SH-SY5Y (cell line): Measurements from ENCODE around the gene TOM1L2.

Experiments used
- GATA2 ChIP-seq: IDR thresholded peaks from 2 replicates; pipeline ENCODE4 v1.6.1; 2011; ENCODE audit warnings: mild to moderate bottlenecking, low read depth, low read length
- GATA3 ChIP-seq: IDR thresholded peaks from 2 replicates; pipeline ENCODE4 v1.6.1; 2011; ENCODE audit warnings: low read depth, mild to moderate bottlenecking, low read length, moderate library complexity

Gene TOM1L2

DNA sequence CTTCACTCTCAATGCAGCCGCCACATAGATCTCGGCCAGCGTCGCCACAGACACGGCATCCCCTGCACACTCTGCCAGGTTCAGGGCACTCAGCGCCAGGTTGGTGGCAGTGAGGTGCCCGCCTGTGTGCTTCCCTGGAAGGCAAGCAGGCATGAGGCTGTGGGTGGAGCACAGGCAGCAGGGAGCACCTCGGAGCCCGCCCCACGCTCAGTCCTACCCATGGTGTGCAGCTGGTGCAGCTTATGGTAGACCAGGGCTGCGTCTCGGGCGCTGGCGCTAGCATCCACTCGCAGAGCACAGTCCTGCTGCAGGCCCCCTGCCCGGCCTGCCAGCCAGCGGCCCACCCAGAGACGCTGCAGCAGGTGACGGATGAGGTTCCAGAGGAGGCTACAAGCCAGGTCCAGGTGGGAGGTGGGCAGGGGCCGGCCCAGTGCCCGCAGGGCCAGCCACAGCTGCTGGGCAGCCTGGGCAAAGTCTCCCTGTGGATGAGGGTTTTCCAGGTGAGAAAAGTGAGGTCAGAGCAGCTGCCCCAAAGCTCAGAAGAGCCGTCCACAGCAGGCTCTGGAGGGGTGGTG lies 155.9 kb downstream of the TOM1L2 start:
- no peak for TF ChIP-seq GATA3
- TF ChIP-seq GATA2, result no peak

DNA sequence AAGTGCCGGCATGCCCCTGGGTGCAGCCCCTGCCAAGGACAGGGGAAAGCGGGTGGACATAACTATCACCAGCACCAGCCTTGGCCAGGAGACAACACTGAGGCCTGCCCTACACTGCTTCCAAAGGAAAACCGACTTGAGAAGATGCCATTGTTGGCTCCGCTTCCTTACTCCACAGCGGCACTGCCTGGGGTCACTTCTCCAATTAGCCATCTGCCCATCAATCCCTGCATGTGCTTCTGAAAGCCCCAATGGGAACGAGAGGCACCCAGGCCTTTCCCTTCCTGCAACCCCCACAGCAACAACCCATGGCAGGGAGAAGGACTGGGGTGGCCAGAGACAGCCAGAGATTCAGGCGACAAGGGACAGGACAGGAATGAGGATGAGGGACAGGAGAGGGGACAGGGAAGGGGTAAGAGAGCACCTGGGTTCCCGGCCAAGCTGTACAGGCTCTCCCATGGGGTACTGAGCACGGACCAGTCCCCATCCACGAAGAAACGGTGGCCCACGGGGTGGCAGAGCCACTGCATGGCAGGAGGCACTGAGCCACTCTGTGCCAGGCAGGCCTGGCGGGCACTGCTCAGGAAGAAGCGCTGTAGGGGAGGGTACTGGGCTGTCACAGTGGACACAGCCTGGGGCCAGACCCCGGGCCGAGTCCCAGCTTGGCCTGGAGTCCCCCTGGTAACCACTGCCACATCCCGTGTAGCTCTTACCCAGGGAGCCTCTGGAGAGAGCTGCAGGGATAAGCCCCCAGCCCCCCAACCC lies 156.6 kb downstream of the TOM1L2 start:
- TF ChIP-seq GATA2, result no peak
- no peak for TF ChIP-seq GATA3

DNA sequence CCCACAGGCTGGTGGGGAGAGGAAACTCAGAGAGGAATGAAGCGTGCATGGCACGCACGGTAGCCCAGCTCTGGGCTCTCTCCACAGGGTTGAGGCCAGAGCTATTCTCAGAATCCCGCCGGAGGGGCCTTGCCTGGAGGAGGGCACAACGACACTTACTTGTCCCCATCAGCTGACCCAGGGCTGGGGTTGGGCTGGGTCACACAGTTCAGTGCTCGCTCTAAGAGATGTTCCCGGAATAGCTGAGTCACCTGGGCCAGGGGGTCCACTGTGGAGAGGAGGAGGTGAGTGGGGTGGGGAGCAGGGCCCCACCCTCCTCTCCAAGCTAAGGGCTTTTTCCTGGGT lies 157.2 kb downstream of the TOM1L2 start:
- no peak for TF ChIP-seq GATA2
- TF ChIP-seq GATA3, result no peak

DNA sequence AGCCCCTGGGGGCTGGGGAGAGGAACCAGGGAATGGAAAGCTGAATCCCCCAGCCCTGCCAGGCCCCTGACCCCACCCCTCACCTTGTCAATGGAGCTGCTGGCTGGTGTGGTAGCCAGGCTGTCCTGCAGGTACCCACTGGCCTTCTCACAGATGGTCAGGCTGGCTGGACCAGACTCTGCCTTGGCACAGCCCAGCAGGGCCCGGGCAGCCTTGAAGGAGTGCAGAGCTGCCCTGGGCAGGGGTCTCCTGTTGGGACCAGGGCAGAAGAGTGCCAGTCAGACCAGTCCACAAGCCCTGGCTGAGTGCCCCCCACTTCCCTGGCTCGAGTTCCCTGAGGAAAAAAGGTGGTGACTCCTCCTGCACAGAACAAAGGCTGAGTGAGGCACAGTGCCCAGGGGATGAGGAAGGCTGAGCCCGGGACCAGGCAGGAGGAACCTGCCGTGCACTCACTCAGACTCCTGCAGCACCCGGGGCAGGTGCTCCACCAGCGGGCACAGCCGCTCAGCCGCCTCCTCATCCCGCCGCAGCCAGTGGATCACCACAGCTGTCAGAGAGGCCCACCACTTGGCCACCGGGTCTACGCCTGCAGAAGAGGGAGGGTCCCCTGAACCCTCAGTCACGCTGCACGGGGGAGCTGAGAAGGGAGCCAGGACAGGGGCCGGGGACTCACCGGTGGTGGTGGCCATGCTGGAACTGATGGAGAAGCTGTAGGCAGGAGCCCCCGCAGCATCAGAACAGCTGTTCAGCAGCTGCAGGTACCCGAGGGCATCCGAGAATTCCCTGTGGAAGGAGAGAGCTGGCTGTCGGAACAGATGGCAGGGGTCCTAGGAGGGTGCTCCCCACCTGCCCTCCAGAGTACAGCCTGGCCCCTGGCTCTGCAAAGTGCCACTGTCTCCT lies 157.8 kb downstream of the TOM1L2 start:
- no peak for TF ChIP-seq GATA3
- TF ChIP-seq GATA2, result no peak

DNA sequence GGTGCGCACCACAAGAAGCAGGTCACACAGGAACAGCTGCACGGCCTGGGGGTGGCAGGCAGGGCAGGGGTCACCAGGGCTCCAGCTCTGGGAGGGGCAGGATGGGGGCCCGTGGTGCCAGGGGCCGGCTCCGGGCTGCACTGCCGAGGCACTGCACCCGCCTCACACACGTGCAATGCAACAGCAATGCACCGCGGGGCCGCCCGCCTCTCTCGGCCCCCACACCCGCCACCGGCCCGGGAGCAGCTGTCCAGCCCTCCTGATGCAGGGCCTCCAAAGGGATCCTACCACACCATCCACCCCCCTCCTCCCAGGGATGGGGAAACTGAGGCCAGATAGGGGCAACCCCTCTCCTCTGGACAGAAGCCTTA lies 158.5 kb downstream of the TOM1L2 start:
- TF ChIP-seq GATA2, result no peak

DNA sequence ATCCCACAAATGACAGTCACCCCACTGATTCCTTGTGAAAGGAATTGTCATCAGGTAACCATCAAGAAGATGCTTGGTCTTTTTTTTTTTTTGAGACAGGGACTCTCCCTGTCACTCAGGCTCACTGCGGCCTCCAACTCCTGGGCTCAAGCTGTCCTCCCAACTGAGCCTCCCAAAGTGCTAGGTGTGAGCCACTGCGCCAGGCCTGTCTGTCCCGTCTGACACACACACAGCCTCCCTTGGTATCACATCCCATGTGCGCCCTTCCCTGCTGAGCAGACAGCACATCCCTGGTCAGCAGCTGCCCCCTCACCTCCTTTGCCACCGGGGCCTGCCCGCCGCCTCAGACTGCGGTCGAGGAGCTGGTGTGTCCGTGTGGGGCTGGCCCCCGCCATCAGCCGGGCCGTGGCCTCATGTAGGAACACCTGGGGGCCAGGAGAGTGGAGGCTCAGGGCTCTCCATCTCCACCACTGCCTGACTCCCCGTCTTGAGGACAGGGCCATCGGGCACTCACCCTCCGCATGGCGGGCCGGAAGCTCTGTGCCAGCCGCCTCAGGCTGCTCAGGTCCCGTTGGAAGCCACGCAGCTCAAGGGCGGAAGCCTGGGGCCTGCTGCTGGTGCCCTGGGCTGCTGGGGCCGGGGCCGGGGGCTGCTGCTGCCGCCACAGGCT lies 159.0 kb downstream of the TOM1L2 start:
- TF ChIP-seq GATA3 (no peak), GATA2 (no peak)

DNA sequence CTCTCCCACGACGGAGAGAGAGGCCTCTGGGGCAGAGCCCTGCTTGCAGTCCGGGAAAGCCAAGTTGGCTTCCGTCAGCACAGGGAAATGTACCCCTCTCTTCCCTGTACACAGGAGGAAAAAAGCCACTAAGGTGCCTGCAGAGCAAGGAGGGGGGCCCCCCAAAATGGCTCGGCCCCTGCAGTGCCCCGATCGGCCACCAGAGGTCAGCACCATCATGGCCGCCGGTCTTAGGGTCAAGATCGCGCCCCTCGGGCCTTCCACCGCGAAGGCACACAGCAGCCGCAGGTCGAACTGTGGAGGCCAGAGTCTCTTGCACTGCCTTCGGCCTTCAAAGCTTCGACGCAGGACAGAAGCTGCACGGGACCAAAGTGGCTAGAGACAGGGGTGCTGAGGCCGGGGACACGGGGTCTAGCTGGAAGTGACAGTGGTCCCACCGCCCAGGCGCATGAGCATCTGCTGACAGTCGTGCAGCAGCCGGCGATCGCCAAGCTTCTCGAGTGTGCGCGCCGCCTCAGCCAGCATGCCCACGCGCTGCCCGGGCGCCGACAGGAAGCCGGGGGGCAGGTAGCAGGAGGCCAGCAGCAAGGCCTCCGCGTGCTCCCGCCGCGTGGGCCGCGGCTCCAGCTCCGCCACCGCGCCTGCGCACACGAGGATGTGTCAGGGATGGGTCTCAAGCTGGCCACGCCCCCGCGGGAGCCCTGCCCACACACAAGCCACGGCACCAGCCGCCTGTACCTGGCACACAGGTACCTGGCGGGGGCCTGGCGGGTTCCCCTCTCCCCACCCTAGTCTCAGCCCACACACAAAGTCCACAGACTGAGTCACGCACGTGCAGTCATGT lies 159.8 kb downstream of the TOM1L2 start:
- no peak for TF ChIP-seq GATA3
- no peak for TF ChIP-seq GATA2

DNA sequence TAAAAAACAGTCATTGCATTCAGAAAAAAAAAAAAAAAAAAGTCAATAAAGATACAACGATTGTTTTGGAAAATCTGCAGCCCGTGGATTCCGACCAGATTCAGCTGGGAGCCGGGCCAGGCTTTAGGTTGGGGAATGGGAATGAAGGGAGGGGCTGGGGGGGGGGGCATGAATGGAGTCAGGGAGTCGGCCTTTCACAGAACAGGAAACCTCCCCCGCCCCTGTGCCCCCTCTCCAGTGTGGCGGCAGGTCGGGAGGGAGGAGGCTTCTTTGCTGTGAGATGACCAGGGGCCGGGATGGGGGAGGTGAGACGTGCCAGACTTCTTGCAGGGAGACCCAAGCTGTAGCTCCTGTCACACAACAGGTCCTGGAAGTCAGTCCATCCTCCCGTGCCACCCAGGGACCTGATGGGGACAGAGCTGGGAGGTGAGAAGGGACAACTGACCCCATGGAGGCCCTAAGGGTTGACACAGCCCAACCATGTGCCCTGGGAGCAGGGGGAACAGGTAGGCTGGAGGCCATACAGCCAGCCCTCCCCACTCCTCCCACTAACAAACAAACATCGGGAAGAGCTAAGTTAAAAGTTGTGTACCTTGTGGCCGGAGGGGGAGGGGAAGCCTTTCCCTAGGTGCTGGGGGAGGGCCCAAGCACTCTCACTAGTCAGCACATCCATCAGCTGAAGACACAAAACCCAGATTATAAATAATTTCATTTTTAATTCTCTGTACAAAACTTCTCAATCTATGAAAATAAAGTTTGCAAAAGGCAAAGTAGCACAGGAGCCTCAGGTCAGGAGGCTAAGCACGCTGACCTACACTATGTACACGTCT lies 160.6 kb downstream of the TOM1L2 start:
- TF ChIP-seq GATA3, result no peak
- no peak for TF ChIP-seq GATA2

DNA sequence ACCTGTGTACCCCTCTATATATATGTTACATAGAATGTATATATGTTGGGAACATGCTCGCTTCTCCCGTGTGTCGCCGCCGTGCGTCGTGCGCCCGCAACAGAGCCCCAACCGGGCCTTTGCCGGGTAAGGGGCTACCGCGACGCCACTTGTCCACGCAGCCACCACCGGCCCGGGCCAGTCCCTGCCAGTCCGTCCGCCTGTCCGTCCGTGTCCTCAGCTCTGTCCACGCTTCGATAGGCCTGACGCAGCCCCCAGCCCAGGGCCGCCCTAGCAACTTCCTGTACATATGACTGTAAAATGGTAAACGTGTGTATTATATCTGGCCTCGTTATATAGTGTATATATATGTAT lies 161.3 kb downstream of the TOM1L2 start:
- TF ChIP-seq GATA2 (no peak), GATA3 (no peak)

DNA sequence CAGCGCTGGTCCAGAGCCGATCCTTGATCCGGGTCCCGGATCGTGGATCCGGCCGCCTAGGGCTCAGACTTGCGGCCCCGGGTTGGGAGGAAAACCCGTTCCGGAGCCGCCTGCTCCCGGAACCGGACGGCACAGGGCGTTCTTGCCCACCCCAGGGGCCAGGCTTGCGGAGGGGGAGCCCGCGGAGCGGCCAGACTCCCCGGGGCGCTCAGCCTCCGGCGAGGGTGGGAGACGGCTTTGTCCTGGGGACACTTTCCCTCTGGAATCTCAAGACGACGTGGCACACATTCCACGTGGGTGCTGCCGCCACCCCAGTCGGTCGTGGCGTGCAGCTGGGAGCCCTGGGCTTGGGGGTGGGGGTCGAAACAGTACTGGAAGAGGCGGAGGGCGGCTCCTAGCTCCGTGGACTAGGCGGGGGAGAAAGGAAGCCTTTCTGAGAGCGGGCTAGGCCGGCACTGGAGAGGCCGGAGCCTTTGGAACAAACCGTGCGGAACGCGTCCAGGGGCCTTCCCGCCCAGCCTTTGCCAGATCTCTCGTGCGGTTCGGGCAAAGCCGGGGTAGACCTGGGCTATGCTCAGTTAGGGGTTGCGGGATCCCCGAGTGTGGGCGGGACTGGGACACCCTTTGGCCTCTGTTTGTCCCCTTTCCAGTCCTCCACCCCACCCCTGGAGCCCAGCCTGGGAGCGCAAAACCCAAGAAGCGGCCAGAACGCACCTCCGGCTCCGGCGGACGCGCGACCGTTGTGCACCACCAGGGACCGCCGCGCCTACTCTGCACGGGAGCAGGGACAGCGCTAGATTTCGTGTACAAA lies 161.9 kb downstream of the TOM1L2 start:
- TF ChIP-seq GATA3 (no peak), GATA2 (no peak)

DNA sequence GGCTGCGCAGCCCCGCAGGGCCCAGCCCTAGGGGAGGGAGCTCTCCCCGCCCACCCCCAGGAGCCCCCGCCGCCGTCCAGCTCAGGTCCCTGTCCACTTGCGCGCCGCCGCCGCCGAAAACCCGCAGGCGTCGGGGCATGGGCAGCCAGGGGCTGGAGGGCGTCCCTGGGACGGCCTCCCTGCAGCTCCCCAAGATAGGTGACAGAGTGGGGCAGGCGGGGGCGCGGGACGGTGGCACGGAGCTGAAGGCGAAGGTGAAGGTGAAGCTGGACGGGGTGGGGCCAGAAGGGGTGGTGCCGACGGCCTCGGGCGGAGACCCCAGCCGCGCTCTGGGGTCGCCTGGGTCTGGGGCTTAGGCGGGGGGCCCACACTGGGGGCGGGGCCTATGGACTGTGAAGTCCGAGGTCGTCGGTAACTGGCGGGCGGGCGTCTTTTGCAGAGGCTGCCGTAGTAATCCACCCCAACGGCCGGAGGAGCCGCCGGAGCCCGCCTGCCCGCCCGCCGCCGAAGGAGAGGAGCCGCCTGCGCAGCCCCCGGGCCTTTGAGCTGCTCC lies 162.6 kb downstream of the TOM1L2 start:
- no peak for TF ChIP-seq GATA2
- no peak for TF ChIP-seq GATA3
